Large intestine (tissue), 3 donors: ENCODE data around the gene USP12. TPM values are rescaled to one million over a fixed set of nuclear protein-coding genes. Genes with fewer than 3 reads are reported as not detected.

Experiments used
- DNase-seq, 2 donors: peaks; one replicate each; pipeline versions ENCODE4 v3.0.0 to v3.0.0-alpha.2; 2013
- H3K27ac ChIP-seq: one replicate; pipeline ENCODE4 v1.5.1; 2013; ENCODE audit warnings: low read length
- H3K27me3 ChIP-seq: 2 replicates; pipeline ENCODE4 v1.6.1; 2013; ENCODE audit warnings: low read length; ENCODE audit not compliant: control insufficient read depth, insufficient read depth
- H3K36me3 ChIP-seq: 2 replicates; pipeline ENCODE4 v1.6.1; 2013; ENCODE audit warnings: low read length; ENCODE audit not compliant: control insufficient read depth, insufficient read depth
- H3K4me1 ChIP-seq: one replicate; pipeline ENCODE4 v1.6.1; 2013; ENCODE audit warnings: low read length; ENCODE audit not compliant: control insufficient read depth, insufficient read depth
- H3K4me3 ChIP-seq: one replicate; pipeline ENCODE4 v1.5.1; 2013; ENCODE audit warnings: low read length
- H3K9me3 ChIP-seq: one replicate; pipeline ENCODE4 v1.6.1; 2013; ENCODE audit warnings: mild to moderate bottlenecking, low read depth, low read length, moderate library complexity; ENCODE audit not compliant: control insufficient read depth
- WGBS: methylation state at CpG from one replicate; pipeline ENCODE4 v1.1.5; 2013; ENCODE audit warnings: low lambda C conversion rate; ENCODE audit not compliant: insufficient coverage; 5-methylcytosine and 5-hydroxymethylcytosine counted together
- polyA plus RNA-seq: library from polyadenylated mRNA; unstranded; fragments of 120-200 nt; gene quantifications from one replicate; pipeline ENCODE4 v1.2.1, GENCODE V29; 2013

USP12 gene
- polyA plus RNA-seq, 1 donor: 52.7 TPM

DNA sequence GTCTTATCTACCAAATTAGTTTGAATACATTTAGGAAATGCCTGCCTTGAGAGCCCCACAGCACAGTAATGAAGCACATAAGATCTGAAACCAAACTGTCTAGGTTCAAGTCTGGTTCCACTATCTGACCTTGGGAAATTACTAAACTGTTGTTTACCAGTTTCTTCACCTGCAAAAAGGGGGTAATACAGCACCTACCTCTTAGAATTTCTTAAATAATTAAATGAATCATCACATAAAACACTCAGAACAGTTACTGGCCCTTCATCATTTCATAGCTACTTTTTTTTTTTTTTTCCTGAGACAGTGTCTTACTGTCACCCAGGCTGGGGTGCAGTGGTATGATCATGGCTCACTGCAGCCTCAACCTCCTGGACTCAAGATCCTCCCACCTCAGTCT, 59.6 kb downstream of the USP12 start:
- H3K27ac ChIP-seq: no peak overlapping the region
- DNase-seq: no peak
- H3K4me1 ChIP-seq: no peaks in the 10 kb centered on the region
- no peaks in the 10 kb centered on the region for H3K9me3 ChIP-seq
- H3K36me3 ChIP-seq: peaks cover 14% of the 10 kb centered on the region
- H3K27me3 ChIP-seq: no peaks in the 10 kb centered on the region
- no peak overlapping the region for H3K4me3 ChIP-seq

- H3K4me3 ChIP-seq: no peak overlapping the region
- no peaks in the 10 kb centered on the region for H3K27me3 ChIP-seq
- H3K27ac ChIP-seq: no peak overlapping the region
- peaks cover 10% of the 10 kb centered on the region for H3K36me3 ChIP-seq
- WGBS: 100% methylated on average over 1 of the region's 3 CpGs
- DNase-seq: no peak
- no peaks in the 10 kb centered on the region for H3K4me1 ChIP-seq
- no peaks in the 10 kb centered on the region for H3K9me3 ChIP-seq
These were observed 61.4 kb downstream of the USP12 start for GRCh38 chr13:27110056-27110746.

- WGBS: no CpG with 5 or more reads among the region's 5 CpGs
- no peak for DNase-seq
- no peaks in the 10 kb centered on the region for H3K27me3 ChIP-seq
- H3K4me1 ChIP-seq: no peaks in the 10 kb centered on the region
- no peaks in the 10 kb centered on the region for H3K9me3 ChIP-seq
- H3K27ac ChIP-seq: no peak overlapping the region
- H3K36me3 ChIP-seq: peaks cover 24% of the 10 kb centered on the region
- H3K4me3 ChIP-seq: no peak overlapping the region
These were observed 65.5 kb downstream of the USP12 start for GRCh38 chr13:27106144-27106543.

DNA sequence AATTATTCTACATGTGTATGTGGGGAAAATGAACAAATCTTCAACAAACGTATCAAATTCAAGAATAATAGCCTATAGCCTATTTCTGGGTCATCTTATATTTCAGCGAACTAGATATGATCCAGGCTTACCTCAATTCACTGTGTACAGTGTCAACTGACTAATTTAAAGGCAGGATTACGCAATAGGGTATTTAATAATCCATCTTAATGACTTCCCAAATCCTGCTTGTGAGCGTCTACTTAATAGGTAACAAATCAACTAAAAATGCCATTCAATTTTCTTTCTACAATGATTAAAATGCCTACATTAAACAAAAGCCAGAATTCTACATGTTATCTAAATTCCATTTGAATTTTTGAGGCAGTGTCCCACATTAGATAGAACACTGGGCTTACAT, 67.0 kb downstream of the USP12 start:
- WGBS: 79% methylated on average over 2 of the region's 4 CpGs

DNA sequence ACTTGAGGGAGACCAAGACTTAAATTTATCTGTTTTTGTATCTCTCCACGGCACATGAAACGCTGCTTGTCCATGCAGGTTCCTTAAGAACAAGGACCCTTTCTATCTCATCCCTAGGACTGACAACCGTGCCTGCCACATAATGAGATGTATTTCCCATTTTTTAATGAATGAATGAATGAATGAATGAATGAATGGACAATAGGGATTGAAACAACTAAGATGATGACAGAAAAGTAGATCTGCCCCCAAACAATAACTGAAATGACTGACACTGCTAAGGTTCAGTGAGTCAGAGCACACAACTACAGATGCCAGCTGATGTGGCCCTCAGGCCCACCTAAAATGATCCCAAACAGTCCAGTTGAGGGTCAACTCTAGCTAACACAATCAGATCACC, 69.8 kb downstream of the USP12 start:
- Histone ChIP-seq H3K36me3 (peaks cover 33% of the 10 kb centered on the region), H3K27me3 (no peaks in the 10 kb centered on the region), H3K9me3 (no peaks in the 10 kb centered on the region), H3K4me1 (no peaks in the 10 kb centered on the region), H3K4me3 (no peak overlapping the region), H3K27ac (no peak overlapping the region)
- WGBS: 100% methylated on average over 1 of the region's 3 CpGs
- DNase-seq: no peak

More for the DNA sequence above, 67.0 kb downstream of the USP12 start:
- no peak overlapping the region for H3K27ac ChIP-seq
- no peak for DNase-seq
- H3K36me3 ChIP-seq: peaks cover 29% of the 10 kb centered on the region
- no peaks in the 10 kb centered on the region for H3K27me3 ChIP-seq
- no peaks in the 10 kb centered on the region for H3K9me3 ChIP-seq
- H3K4me3 ChIP-seq: no peak overlapping the region
- no peaks in the 10 kb centered on the region for H3K4me1 ChIP-seq

DNA sequence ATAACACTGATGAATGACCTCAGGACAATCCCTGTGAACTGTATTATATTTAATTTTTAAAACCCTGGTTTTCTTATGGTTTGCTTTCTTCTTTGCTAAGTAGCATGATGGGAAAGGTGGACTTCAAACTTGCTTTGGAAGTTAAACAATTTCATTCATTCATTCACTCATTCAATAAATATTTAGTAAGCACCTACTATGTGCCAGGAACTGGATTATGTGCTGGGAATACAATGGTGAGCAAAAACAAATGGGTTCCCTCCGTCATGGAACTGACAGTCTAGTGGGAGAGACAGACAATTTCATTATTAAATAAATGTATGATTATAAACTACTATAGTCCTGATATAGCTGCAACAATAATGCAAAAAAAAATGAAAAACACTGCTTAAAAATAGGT, 70.3 kb downstream of the USP12 start:
- Histone ChIP-seq H3K4me1 (no peaks in the 10 kb centered on the region), H3K36me3 (peaks cover 33% of the 10 kb centered on the region), H3K27ac (no peak overlapping the region), H3K9me3 (no peaks in the 10 kb centered on the region), H3K27me3 (no peaks in the 10 kb centered on the region), H3K4me3 (no peak overlapping the region)
- 100% methylated on average over 1 of the region's 1 CpG for whole genome bisulfite sequencing
- no peak for DNase-seq

- no peak for DNase-seq
- H3K4me3 ChIP-seq: no peak overlapping the region
- no peaks in the 10 kb centered on the region for H3K27me3 ChIP-seq
- no peaks in the 10 kb centered on the region for H3K4me1 ChIP-seq
- H3K9me3 ChIP-seq: no peaks in the 10 kb centered on the region
- H3K36me3 ChIP-seq: peaks cover 29% of the 10 kb centered on the region
- H3K27ac ChIP-seq: no peak overlapping the region
These were observed 73.9 kb downstream of the USP12 start for GRCh38 chr13:27097691-27098090.

DNA sequence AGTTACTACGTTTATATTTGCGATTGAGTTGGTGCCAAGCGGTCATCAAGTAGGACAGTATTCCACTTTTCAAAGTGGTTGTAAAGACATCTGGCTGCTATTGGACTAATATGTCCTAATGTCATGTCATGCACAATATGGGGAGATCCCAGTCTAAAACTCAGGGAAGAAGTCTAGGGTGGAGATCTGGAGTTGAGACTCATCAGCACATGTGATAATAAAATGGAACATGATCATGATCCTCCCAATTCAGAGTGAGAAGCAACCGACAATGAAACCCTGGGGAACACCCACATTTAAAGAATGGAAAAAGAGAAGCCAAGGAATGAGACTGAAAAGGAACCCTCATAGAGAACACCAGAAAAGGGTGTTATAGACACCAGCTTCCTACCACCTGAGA, 80.2 kb downstream of the USP12 start:
- peaks cover 37% of the 10 kb centered on the region for H3K36me3 ChIP-seq
- no peak overlapping the region for H3K4me3 ChIP-seq
- no peaks in the 10 kb centered on the region for H3K9me3 ChIP-seq
- H3K27me3 ChIP-seq: no peaks in the 10 kb centered on the region
- H3K27ac ChIP-seq: no peak overlapping the region
- DNase-seq: no peak
- WGBS: 100% methylated on average over 1 of the region's 4 CpGs
- H3K4me1 ChIP-seq: no peaks in the 10 kb centered on the region

- no peaks in the 10 kb centered on the region for H3K9me3 ChIP-seq
- H3K4me3 ChIP-seq: no peak overlapping the region
- peaks cover 36% of the 10 kb centered on the region for H3K36me3 ChIP-seq
- no peaks in the 10 kb centered on the region for H3K27me3 ChIP-seq
- no peak for DNase-seq
- no peaks in the 10 kb centered on the region for H3K4me1 ChIP-seq
- no peak overlapping the region for H3K27ac ChIP-seq
- no CpG with 5 or more reads among the region's 3 CpGs for WGBS
These were observed 83.0 kb downstream of the USP12 start for GRCh38 chr13:27088619-27089018.

DNA sequence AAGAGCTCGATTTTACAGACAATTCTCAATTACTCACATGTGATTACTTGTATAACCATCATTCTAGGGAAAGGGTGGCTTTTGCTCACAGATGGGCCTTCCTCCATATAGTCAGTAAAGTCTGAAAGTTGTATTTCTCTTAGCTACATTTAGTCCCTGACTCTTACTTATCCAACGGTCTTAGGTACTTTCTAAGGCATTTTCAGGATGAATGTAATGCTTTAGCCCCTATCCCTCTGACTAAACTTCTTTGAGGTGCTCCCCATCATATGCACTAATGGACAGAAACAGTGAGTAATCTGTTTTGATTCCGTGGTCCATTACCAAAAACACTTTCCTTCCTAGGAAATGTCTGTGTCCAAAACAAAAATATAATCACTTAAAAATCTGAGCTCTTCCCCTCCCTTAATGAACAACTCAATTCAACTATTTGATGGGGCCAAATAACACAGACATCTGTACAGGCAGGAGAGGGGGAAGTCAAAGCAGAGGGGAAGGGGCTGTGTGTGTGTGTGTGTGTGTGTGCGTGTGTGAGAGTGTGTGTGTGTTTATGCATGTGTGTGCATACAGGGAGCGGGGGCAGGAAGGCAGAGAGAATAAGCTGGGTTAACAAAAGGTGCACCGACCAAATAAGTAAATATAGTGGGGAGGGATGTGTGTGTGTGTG, 84.9 kb downstream of the USP12 start:
- Histone ChIP-seq H3K36me3 (peaks cover 45% of the 10 kb centered on the region), H3K4me1 (no peaks in the 10 kb centered on the region), H3K27ac (no peak overlapping the region), H3K4me3 (no peak overlapping the region), H3K9me3 (no peaks in the 10 kb centered on the region), H3K27me3 (no peaks in the 10 kb centered on the region)
- no peak for DNase-seq
- 92% methylated on average over 2 of the region's 6 CpGs for WGBS

DNA sequence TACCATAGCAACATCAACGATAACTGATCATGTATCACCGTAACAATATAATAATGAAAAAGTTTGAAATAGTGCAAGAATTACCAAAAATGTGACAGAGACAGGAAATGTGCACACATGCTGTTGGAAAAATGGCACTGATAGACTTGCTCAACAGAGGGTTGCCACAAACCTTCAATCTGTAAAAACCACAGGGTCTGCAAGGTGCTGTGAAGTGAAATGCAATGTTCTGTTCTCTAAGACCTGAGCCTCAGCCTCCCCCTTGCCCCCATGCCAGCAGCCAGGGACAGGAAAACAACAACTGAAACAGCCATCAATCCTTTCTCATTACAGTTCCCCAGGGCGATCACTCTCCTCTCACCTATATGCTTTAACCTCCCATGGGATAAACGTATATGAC, 88.4 kb downstream of the USP12 start:
- Histone ChIP-seq H3K9me3 (no peaks in the 10 kb centered on the region), H3K27me3 (no peaks in the 10 kb centered on the region), H3K4me3 (no peak overlapping the region), H3K27ac (no peak overlapping the region), H3K36me3 (peaks cover 44% of the 10 kb centered on the region), H3K4me1 (no peaks in the 10 kb centered on the region)
- WGBS: no CpG with 5 or more reads among the region's 4 CpGs
- no peak for DNase-seq
